Measurements from ENCODE around the gene STRN3.
"Not testable (repeated sequence)": the region's sequence is repeated elsewhere in the genome, so short reads cannot be mapped to it uniquely, and the experiment has no call there.

STRN3 gene, protein sequence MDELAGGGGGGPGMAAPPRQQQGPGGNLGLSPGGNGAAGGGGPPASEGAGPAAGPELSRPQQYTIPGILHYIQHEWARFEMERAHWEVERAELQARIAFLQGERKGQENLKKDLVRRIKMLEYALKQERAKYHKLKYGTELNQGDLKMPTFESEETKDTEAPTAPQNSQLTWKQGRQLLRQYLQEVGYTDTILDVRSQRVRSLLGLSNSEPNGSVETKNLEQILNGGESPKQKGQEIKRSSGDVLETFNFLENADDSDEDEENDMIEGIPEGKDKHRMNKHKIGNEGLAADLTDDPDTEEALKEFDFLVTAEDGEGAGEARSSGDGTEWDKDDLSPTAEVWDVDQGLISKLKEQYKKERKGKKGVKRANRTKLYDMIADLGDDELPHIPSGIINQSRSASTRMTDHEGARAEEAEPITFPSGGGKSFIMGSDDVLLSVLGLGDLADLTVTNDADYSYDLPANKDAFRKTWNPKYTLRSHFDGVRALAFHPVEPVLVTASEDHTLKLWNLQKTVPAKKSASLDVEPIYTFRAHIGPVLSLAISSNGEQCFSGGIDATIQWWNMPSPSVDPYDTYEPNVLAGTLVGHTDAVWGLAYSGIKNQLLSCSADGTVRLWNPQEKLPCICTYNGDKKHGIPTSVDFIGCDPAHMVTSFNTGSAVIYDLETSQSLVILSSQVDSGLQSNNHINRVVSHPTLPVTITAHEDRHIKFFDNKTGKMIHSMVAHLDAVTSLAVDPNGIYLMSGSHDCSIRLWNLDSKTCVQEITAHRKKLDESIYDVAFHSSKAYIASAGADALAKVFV

DNA sequence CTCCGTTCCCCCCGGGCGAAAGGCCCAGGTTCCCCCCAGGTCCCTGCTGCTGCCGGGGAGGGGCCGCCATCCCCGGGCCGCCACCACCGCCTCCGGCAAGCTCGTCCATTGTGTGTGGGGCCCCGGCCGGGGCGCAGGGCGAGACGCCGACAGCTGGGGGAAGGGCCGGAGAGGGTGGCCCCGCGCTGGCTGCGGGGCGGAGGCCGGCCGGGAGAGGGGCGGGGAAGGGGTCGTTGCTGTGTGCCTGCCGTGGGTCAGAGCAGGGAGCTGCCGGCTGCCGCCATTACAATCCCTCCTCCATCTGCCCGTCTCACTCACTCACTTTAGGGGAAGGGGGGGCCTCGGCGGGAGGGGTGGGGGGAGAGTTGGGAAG is at the start of gene STRN3:
Gene STRN3 (minus strand): TSS at position 303 of the 373 bp plus-strand sequence. CDS start 194 bp downstream, at position 109.
- Histone ChIP-seq H3K36me3 (ENCODE audit: control insufficient read depth in 1 of 2, insufficient read depth in 2 of 2, low read length in 2 of 2) (peaks cover 0 to 10% of the 10 kb centered on the region in 2 donors), H3K9me3 (ENCODE audit: control insufficient read depth in 1 of 2, low read length in 2 of 2) (no peaks in the 10 kb centered on the region), H3K27ac (ENCODE audit: low read length) (peak within 1 kb of the TSS; percentile 94), H3K4me1 (ENCODE audit: control insufficient read depth in 1 of 2, insufficient read depth in 2 of 2, low read length in 2 of 2) (peaks cover 8 to 33% of the 10 kb centered on the region in 2 donors), H3K27me3 (ENCODE audit: low read depth, low read length) (no peaks in the 10 kb centered on the region), H3K4me3 (ENCODE audit: low read depth in 1 of 2, low read length in 2 of 2) (peak within 1 kb of the TSS; percentile 89 to 97)

DNA sequence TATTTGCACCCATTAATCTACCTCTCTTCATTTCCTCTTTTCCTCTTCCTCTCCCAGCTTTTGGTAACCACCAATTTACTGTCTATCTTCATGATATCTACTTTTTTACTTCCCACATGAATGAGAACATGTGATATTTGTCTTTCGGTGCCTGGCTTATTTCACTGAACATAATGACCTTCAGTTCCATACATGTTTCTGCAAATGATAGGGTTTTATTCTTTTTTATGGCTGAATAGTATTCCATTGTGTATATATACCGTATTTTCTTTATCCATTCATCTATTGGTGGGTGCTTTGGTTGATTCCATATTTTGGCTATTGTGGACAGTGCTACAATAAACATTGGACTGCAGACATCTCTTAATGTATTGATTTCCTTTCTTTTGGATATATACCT is 49.0 kb upstream of the STRN3 start:
- H3K4me1 ChIP-seq (ENCODE audit: control insufficient read depth in 1 of 2, insufficient read depth in 2 of 2, low read length in 2 of 2), result peaks cover 0 to 5% of the 10 kb centered on the region in 2 donors
- no peaks in the 10 kb centered on the region for H3K9me3 ChIP-seq (ENCODE audit: control insufficient read depth in 1 of 2, low read length in 2 of 2)
- no peaks in the 10 kb centered on the region for H3K27me3 ChIP-seq (ENCODE audit: low read depth, low read length)
- no peak overlapping the region for H3K4me3 ChIP-seq (ENCODE audit: low read depth in 1 of 2, low read length in 2 of 2)
- peaks cover 0 to 6% of the 10 kb centered on the region in 2 donors for H3K36me3 ChIP-seq (ENCODE audit: control insufficient read depth in 1 of 2, insufficient read depth in 2 of 2, low read length in 2 of 2)
- no peak overlapping the region for H3K27ac ChIP-seq (ENCODE audit: low read length)

DNA sequence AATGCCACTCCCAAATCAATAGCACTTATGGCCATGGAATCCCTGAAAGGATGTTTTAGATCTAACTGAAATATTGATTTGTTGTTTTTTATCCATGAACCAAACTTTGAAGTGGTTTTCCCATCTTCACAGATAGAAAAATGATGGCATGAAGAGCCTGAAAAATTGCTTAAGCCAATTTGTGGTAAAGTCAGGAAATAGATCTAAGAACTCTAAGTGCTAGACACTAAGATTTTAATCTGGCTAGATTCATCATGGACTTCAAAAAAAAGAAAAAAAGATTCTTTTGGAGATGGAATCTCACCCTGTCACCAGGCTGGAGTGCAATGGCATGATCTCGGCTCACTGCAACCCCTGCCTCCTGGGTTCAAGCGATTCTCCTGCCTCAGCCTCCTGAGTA is 45.0 kb upstream of the STRN3 start:
- H3K36me3 ChIP-seq (ENCODE audit: control insufficient read depth in 1 of 2, insufficient read depth in 2 of 2, low read length in 2 of 2), result peaks cover 0 to 6% of the 10 kb centered on the region in 2 donors
- H3K4me3 ChIP-seq (ENCODE audit: low read depth in 1 of 2, low read length in 2 of 2), result no peak overlapping the region
- H3K27ac ChIP-seq (ENCODE audit: low read length), result no peak overlapping the region
- no peaks in the 10 kb centered on the region for H3K9me3 ChIP-seq (ENCODE audit: control insufficient read depth in 1 of 2, low read length in 2 of 2)
- no peaks in the 10 kb centered on the region for H3K4me1 ChIP-seq (ENCODE audit: control insufficient read depth in 1 of 2, insufficient read depth in 2 of 2, low read length in 2 of 2)
- no peaks in the 10 kb centered on the region for H3K27me3 ChIP-seq (ENCODE audit: low read depth, low read length)

DNA sequence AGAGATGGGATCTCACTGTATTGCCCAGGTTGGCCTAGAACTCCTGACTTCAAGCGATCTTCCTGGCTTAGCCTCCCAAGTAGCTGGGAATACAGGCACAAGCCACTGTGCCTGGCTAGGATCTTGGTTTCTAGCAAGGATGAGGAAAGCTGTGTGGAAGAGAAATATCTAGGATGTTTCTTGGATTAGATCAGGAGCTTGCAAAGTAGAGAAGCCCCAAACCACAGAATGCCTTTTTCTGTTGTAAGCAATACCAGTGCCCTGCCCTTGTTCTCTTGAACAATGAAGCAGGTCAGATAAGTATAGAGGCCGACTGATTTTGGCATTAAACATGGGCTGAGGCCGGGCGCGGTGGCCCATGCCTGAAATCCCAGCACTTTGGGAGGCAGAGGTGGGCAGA is 44.3 kb upstream of the STRN3 start:
- peaks cover 0 to 6% of the 10 kb centered on the region in 2 donors for H3K36me3 ChIP-seq (ENCODE audit: control insufficient read depth in 1 of 2, insufficient read depth in 2 of 2, low read length in 2 of 2)

DNA sequence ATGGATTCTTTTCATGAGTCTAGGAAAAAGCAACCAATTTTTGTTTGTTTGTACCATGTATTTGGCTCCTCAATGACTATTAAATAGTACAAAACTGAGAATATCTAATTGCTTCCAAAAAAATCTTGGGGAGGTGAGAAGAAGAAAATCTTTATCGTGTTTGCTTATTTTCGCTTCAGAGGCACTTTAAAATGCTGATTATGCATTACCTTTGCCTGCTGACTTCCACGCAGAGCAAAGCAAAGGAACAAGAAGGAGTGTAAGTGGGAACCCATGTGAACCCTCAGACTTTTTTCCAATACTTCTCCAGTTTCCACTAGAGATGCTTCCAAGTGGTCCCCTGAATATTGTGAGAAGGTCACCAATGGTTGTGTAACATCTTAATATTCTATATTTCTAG is 43.2 kb upstream of the STRN3 start:
- H3K9me3 ChIP-seq (ENCODE audit: control insufficient read depth in 1 of 2, low read length in 2 of 2), result no peaks in the 10 kb centered on the region
- no peak overlapping the region for H3K27ac ChIP-seq (ENCODE audit: low read length)
- no peaks in the 10 kb centered on the region for H3K27me3 ChIP-seq (ENCODE audit: low read depth, low read length)
- no peak overlapping the region for H3K4me3 ChIP-seq (ENCODE audit: low read depth in 1 of 2, low read length in 2 of 2)
- H3K36me3 ChIP-seq (ENCODE audit: control insufficient read depth in 1 of 2, insufficient read depth in 2 of 2, low read length in 2 of 2), result peaks cover 0 to 6% of the 10 kb centered on the region in 2 donors
- no peaks in the 10 kb centered on the region for H3K4me1 ChIP-seq (ENCODE audit: control insufficient read depth in 1 of 2, insufficient read depth in 2 of 2, low read length in 2 of 2)

More for the DNA sequence above, 44.3 kb upstream of the STRN3 start:
- H3K4me3 ChIP-seq (ENCODE audit: low read depth in 1 of 2, low read length in 2 of 2), result no peak overlapping the region
- H3K27ac ChIP-seq (ENCODE audit: low read length), result no peak overlapping the region
- no peaks in the 10 kb centered on the region for H3K9me3 ChIP-seq (ENCODE audit: control insufficient read depth in 1 of 2, low read length in 2 of 2)
- no peaks in the 10 kb centered on the region for H3K27me3 ChIP-seq (ENCODE audit: low read depth, low read length)
- no peaks in the 10 kb centered on the region for H3K4me1 ChIP-seq (ENCODE audit: control insufficient read depth in 1 of 2, insufficient read depth in 2 of 2, low read length in 2 of 2)

DNA sequence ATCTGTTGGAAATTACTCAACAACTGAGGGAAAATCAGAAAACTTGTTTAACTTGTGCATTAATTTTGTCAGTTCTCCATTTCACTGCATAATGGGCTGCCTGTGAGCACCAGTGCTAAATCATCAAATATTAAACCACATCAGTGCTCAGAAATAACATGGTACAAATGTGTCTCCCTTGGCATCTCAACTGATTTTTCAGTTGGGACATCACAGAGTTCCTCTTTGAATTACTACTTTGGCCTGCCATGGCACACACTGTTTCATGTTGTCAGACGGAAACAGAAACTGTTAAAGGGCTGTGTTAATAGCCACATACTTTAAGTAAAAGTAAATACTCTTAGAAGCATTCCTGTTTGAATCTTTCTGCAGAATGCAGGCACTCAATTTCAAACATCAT is 42.1 kb upstream of the STRN3 start:
- Histone ChIP-seq H3K36me3 (ENCODE audit: control insufficient read depth in 1 of 2, insufficient read depth in 2 of 2, low read length in 2 of 2) (peaks cover 0 to 6% of the 10 kb centered on the region in 2 donors), H3K27ac (ENCODE audit: low read length) (no peak overlapping the region)

DNA sequence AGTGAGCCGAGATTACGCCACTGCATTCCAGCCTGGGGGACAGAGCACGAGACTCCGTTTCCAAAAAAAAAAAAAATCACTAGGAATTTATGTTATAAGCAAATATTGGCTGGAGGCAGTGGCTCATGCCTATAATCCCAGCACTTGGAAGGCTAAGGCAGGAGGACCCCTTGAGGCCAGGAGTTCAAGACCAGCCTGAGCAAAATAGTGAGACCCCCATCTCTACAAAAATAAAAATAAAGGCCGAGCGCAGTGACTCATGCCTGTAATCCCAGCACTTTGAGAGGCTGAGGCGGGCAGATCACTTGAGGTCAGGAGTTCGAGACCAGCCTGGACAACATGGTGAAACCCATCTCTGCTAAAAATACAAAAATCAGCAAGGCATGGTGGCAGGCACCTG is 36.7 kb upstream of the STRN3 start:
- not testable (repeated sequence) for H3K4me3 ChIP-seq (ENCODE audit: low read depth in 1 of 2, low read length in 2 of 2); H3K4me1 ChIP-seq (ENCODE audit: control insufficient read depth in 1 of 2, insufficient read depth in 2 of 2, low read length in 2 of 2); H3K27me3 ChIP-seq (ENCODE audit: low read depth, low read length); H3K36me3 ChIP-seq (ENCODE audit: control insufficient read depth in 1 of 2, insufficient read depth in 2 of 2, low read length in 2 of 2); H3K27ac ChIP-seq (ENCODE audit: low read length); H3K9me3 ChIP-seq (ENCODE audit: control insufficient read depth in 1 of 2, low read length in 2 of 2)

More for the DNA sequence above, 42.1 kb upstream of the STRN3 start:
- Histone ChIP-seq H3K4me1 (ENCODE audit: control insufficient read depth in 1 of 2, insufficient read depth in 2 of 2, low read length in 2 of 2) (no peaks in the 10 kb centered on the region), H3K27me3 (ENCODE audit: low read depth, low read length) (no peaks in the 10 kb centered on the region), H3K9me3 (ENCODE audit: control insufficient read depth in 1 of 2, low read length in 2 of 2) (no peaks in the 10 kb centered on the region), H3K4me3 (ENCODE audit: low read depth in 1 of 2, low read length in 2 of 2) (no peak overlapping the region)

DNA sequence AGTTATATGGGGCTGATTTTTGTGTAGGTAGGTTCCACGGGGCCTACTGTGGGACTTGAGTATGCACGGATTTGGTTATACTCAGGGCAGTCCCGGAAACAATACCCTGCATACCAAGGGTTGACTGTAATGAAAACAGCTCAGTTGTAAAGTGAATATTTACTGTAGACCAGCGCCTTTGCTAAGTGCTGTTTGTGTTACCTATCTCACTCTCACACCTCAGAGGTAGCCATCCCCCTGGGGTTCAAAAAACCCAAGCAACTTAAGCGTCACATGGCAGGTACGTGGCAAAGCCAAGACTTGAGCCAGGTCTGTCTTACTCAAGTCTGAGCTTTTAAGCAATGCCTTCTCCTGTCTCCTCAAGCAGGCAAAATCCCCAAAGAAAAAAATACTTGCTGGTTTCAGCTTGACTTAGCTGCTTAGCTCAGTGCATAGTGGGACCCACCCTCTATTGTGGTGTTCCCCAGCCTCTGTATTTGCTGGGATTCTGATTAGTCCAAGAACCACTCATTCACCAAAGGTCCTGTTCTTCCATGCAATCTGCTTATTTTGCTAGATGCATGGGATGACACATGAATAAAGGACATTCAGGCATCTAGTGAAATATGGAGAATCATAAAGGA is 34.2 kb upstream of the STRN3 start:
- no peaks in the 10 kb centered on the region for H3K4me1 ChIP-seq (ENCODE audit: control insufficient read depth in 1 of 2, insufficient read depth in 2 of 2, low read length in 2 of 2)
- no peak overlapping the region for H3K27ac ChIP-seq (ENCODE audit: low read length)
- no peaks in the 10 kb centered on the region for H3K27me3 ChIP-seq (ENCODE audit: low read depth, low read length)
- no peaks in the 10 kb centered on the region for H3K36me3 ChIP-seq (ENCODE audit: control insufficient read depth in 1 of 2, insufficient read depth in 2 of 2, low read length in 2 of 2)
- H3K9me3 ChIP-seq (ENCODE audit: control insufficient read depth in 1 of 2, low read length in 2 of 2), result no peaks in the 10 kb centered on the region
- H3K4me3 ChIP-seq (ENCODE audit: low read depth in 1 of 2, low read length in 2 of 2), result no peak overlapping the region

DNA sequence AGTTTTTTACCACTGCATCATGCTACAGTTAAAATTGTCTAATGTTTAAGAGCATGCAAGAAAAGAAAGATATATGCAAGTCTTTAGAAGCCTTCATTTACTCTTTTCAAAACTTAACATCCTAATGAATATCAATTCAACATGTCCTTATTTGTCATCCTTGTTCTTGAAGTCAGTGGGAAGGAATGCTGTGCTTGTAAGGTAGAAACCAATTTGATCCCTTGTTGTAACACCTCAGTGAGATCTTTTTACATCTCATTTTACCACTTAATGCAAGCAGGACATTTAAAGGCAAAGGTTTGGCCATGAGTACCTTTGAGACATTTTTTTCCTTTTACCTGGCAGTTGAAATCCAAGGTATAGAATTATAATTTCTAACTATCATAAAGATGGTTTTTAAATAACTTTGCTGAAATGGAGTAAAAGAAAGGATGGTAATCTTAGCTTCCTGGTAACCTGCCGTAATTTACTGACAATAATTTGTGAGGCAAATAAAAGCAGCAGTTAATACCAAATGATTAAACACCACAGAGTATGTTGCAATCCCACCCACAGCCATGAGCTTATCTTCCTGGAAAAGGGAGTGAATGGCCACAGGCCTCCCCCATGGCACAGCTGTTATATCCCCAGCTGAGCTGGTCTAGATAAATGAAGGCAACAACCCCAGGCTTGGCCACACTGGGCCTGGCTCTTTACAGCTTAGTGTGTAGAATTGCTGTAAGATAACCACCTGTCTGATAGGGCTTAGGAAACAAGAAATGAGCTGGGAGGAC is 33.2 kb upstream of the STRN3 start:
- H3K4me1 ChIP-seq (ENCODE audit: control insufficient read depth in 1 of 2, insufficient read depth in 2 of 2, low read length in 2 of 2), result peaks cover 0 to 2% of the 10 kb centered on the region in 2 donors
- H3K9me3 ChIP-seq (ENCODE audit: control insufficient read depth in 1 of 2, low read length in 2 of 2), result no peaks in the 10 kb centered on the region
- no peak overlapping the region for H3K4me3 ChIP-seq (ENCODE audit: low read depth in 1 of 2, low read length in 2 of 2)
- no peaks in the 10 kb centered on the region for H3K27me3 ChIP-seq (ENCODE audit: low read depth, low read length)
- H3K27ac ChIP-seq (ENCODE audit: low read length), result no peak overlapping the region
- no peaks in the 10 kb centered on the region for H3K36me3 ChIP-seq (ENCODE audit: control insufficient read depth in 1 of 2, insufficient read depth in 2 of 2, low read length in 2 of 2)

DNA sequence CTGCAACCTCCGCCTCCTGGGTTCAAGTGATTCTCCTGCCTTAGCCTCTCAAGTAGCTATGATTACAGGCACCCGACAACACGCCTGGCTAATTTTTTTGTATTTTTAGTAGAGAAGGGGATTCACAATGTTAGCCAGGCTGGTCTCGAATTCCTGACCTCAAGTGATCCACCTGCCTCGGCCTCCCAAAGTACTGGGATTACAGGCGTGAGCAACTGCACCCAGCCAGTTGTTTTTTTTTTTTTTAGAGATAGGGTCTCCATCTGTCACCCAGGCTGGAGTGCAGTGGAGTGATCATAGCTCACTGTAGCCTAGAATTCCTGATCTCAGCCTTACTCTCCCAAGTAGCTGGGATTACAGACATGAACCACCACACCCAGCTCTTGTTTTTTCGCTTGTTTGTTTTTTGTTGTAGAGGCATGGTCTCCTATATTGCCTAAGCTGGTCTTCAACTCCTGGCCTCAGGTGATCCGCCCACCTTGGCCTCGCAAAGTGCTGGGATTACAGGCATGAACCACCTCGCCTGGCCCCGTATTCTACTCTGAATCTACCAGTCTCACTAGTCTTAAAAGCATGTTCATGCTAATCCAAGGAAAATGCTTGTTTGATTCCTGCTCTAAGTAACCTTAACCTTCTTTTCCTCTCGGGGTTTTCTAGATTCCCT is 31.7 kb upstream of the STRN3 start:
- H3K4me1 ChIP-seq (ENCODE audit: control insufficient read depth in 1 of 2, insufficient read depth in 2 of 2, low read length in 2 of 2), result peaks cover 0 to 2% of the 10 kb centered on the region in 2 donors
- H3K27ac ChIP-seq (ENCODE audit: low read length), result no peak overlapping the region
- no peaks in the 10 kb centered on the region for H3K36me3 ChIP-seq (ENCODE audit: control insufficient read depth in 1 of 2, insufficient read depth in 2 of 2, low read length in 2 of 2)
- no peak overlapping the region for H3K4me3 ChIP-seq (ENCODE audit: low read depth in 1 of 2, low read length in 2 of 2)
- H3K27me3 ChIP-seq (ENCODE audit: low read depth, low read length), result no peaks in the 10 kb centered on the region
- no peaks in the 10 kb centered on the region for H3K9me3 ChIP-seq (ENCODE audit: control insufficient read depth in 1 of 2, low read length in 2 of 2)

Data from muscle layer of duodenum (tissue), 2 donors.